Esophagus squamous epithelium (tissue), 5 donors: ENCODE data around the gene CLK1. TPM values are rescaled to one million over a fixed set of nuclear protein-coding genes. Genes with fewer than 3 reads are reported as not detected.
"Not testable (repeated sequence)": the region's sequence is repeated elsewhere in the genome, so short reads cannot be mapped to it uniquely, and the experiment has no call there.

Experiments used
- DNase-seq: peaks from one replicate; lab custom pipeline; 2025; lab: John Stamatoyannopoulos, UW
- H3K27ac ChIP-seq, 4 donors: fragments of 200-600 bp; sonication (generic); one replicate each; pipeline ENCODE4 v1.5.1; 2016 to 2019; ENCODE audit warnings: mild to moderate bottlenecking in 1 of 4
- H3K27me3 ChIP-seq, 4 donors: fragments of 200-600 bp; sonication (generic); 1 replicate in 3 of 4; 2 replicates in 1 of 4; pipeline versions ENCODE4 v1.5.1 to v1.6.0; 2017 to 2021; ENCODE audit warnings: antibody characterized with exemption in 1 of 4
- H3K36me3 ChIP-seq, 3 donors: fragments of 200-600 bp; sonication (generic); one replicate each; pipeline ENCODE4 v1.5.1; 2016 to 2019
- H3K4me1 ChIP-seq, 3 donors: fragments of 200-600 bp; sonication (generic); one replicate each; pipeline ENCODE4 v1.5.1; 2017 to 2019
- H3K4me3 ChIP-seq, 4 donors: fragments of 200-600 bp; sonication (generic); 1 replicate in 3 of 4; 2 replicates in 1 of 4; pipeline ENCODE4 v1.5.1; 2016 to 2019; ENCODE audit warnings: mild to moderate bottlenecking in 2 of 4, moderate library complexity in 1 of 4
- H3K9me3 ChIP-seq, 3 donors: fragments of 200-600 bp; sonication (generic); one replicate each; pipeline ENCODE4 v1.5.1; 2016 to 2019
- POLR2A ChIP-seq, 4 donors: fragments of 450-650 bp; IDR thresholded peaks; one replicate each; pipeline ENCODE4 v1.6.1; 2017; ENCODE audit warnings: antibody characterized with exemption in 4 of 4, mild to moderate bottlenecking in 4 of 4, moderate library complexity in 3 of 4
- WGBS, 2 donors: methylation state at CpG; one replicate each; pipeline ENCODE4 v1.1.5; 2018; 5-methylcytosine and 5-hydroxymethylcytosine counted together
- intact Hi-C: fragments of 100-400 bp; cut with DNase I; formaldehyde crosslinking; loops from one replicate; pipeline ENCODE4 v1.15.0; 2022
- total RNA-seq, 4 donors: library from RNA; depleted of rRNA; stranded (reverse); fragments of >200 nt; gene quantifications; one replicate each; pipeline ENCODE4 v1.1.0, GENCODE V29; 2016
- TF ChIP-seq, protein P1 (sequence below), 6 experiments: fragments of 450-650 bp in 4 of 6; fragments of 200-600 bp in 2 of 6; sonication (generic) in 2 of 6; IDR thresholded peaks; one replicate each; pipeline ENCODE4 v1.5.1; 2016 to 2019; ENCODE audit warnings: antibody characterized with exemption in 6 of 6, mild to moderate bottlenecking in 4 of 6, moderate library complexity in 4 of 6
- donor health status: DM: yes; HTN: yes; CAD: no.

Gene CLK1
- total RNA-seq, 4 donors from 2014 or later = 59.4 to 161 (median 74.7) TPM

DNA sequence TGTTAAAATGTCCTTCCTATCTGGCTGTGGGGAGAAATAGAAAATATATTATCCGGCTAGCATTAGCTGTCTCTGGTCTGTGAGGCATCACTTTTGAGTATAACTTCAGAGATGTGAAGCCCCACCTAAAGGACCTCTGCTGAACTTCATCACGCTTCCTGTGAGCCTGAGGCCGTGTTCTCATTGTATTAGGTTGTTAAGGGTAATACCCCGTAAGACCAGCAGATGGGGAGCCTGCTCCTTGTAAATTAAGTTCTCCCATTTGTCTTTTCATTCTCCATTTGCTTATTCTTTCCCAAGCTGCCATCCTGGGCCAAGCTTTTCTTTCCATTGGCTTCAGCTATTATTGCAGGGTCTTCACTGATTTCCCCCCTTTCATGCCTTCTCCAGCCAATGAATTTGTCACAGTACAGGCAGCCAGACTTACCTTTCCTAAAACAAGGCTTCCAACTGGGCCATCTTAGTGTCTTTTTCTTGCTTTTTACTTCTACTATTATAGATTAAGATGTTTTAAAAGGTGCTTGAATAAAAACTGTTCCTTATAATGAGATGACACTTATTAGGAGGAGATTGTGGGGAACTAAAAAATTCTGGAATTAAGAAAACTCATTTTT, 37.1 kb upstream of the CLK1 start:
- H3K4me3 ChIP-seq = no peak overlapping the region
- H3K9me3 ChIP-seq = no peaks in the 10 kb centered on the region
- no peaks in the 10 kb centered on the region for H3K27me3 ChIP-seq
- no peak for TF ChIP-seq POLR2A (IDR thresholded peaks at IDR 0.05)
- TF ChIP-seq, protein P1, sequence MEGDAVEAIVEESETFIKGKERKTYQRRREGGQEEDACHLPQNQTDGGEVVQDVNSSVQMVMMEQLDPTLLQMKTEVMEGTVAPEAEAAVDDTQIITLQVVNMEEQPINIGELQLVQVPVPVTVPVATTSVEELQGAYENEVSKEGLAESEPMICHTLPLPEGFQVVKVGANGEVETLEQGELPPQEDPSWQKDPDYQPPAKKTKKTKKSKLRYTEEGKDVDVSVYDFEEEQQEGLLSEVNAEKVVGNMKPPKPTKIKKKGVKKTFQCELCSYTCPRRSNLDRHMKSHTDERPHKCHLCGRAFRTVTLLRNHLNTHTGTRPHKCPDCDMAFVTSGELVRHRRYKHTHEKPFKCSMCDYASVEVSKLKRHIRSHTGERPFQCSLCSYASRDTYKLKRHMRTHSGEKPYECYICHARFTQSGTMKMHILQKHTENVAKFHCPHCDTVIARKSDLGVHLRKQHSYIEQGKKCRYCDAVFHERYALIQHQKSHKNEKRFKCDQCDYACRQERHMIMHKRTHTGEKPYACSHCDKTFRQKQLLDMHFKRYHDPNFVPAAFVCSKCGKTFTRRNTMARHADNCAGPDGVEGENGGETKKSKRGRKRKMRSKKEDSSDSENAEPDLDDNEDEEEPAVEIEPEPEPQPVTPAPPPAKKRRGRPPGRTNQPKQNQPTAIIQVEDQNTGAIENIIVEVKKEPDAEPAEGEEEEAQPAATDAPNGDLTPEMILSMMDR (IDR thresholded peaks at IDR 0.05) = peak; percentile 66 to 88 (median 84)
- 0 to 8% methylated on average over 4 of the region's 4 CpGs for WGBS, 2 donors
- intact Hi-C loops = loop anchor here (5.0 to 10.0 kb wide), 2 partner anchors 176 to 273 kb away; no protein-coding TSS in a partner anchor
- H3K36me3 ChIP-seq = peaks cover 0 to 92% (median 7%) of the 10 kb centered on the region in 3 donors
- DNase-seq = peak; percentile 9
- no peaks in the 10 kb centered on the region for H3K4me1 ChIP-seq
- no peak overlapping the region for H3K27ac ChIP-seq

DNA sequence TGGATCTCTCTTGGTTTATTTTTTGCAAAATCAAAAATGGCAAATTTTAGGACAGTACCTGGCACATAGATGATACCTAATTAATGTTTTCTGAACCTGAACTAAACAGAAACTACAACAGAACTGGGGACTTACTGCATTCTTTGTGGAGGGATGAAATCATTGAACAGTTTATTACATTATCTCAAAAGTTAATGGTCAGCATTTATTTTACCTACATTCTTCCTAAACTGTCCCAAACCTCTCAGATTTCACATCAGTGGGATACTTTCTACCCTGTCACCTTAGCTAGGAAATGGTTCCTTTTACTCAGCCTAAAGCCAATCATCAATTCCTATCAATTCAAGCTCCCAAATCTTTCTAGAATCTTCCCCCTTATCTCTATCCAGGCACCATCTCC, 35.0 kb upstream of the CLK1 start:
- no peak for TF ChIP-seq POLR2A (IDR thresholded peaks at IDR 0.05)
- TF ChIP-seq, protein P1 (IDR thresholded peaks at IDR 0.05) = no peak
- H3K9me3 ChIP-seq = no peaks in the 10 kb centered on the region
- peaks cover 0 to 93% (median 14%) of the 10 kb centered on the region in 3 donors for H3K36me3 ChIP-seq
- H3K4me1 ChIP-seq = no peaks in the 10 kb centered on the region
- no peak for DNase-seq
- no peak overlapping the region for H3K27ac ChIP-seq
- no peaks in the 10 kb centered on the region for H3K27me3 ChIP-seq
- H3K4me3 ChIP-seq = no peak overlapping the region
- intact Hi-C loops = no loop called here

DNA sequence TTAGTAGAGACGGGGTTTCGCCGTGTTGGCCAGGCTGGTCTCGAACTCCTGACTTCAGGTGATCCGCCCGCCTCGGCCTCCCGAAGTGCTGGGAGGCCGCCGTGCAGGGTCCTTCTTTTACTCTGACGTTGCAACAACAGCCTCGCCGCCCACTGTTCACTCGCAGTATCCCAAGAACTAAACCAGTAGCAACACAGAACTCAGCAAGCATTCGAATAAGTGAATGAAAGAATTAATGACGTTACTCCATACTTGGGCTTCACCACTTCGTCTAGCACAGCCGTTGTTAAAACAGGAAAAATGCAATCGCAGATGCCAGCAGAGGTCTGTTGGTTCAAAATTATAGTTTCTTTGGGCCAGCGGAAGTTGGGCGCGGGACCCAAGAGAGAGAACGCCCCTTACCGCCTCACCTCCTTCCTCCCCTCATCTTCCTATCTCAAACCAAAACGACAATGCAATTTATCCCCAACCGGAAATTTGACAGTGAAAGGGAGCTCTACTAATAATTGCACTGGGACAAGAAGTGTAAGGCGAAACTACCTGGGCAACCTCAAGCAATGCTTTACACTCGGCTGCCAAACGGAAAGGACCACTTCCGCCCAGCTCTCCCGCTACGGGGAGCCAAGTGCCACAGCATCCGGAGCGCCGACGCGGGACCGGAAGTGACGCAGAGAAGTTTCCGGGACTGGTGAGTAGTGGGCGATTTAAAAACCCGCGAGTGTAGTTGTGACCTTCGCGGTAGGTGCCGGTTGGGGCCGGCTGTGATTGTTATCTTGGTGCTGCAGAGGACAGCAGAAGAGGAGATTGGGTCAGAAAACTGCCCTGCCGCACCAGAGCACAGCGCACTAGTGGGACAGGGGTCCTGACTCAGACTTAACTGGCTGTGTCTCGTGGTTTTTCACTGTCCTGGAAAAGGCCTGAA, 24.5 kb upstream of the CLK1 start, which contains the start of the genes NIF3L1 and PPIL3:
Gene NIF3L1 (plus strand): TSS at position 668 of the 922 bp plus-strand sequence. CDS start 2,573 bp downstream, outside the sequence.
Gene PPIL3 (minus strand): TSS at position 374 of the 922 bp plus-strand sequence. CDS start 1,462 bp downstream, outside the sequence.
- Histone ChIP-seq H3K27ac (peak within 1 kb of the TSS; percentile 94 to 98 (median 96)), H3K4me1 (peaks cover 4 to 42% (median 14%) of the 10 kb centered on the region in 3 donors), H3K9me3 (no peaks in the 10 kb centered on the region), H3K36me3 (peaks cover 3 to 51% (median 7%) of the 10 kb centered on the region in 3 donors), H3K4me3 (peak within 1 kb of the TSS; percentile 62 to 78 (median 76)), H3K27me3 (no peaks in the 10 kb centered on the region)
- DNase-seq = peak; percentile 77
- intact Hi-C loops = no loop called here
- 0 to 1% methylated on average over 48 to 50 of the region's 50 CpGs for WGBS, 2 donors
- peak in 2 of 4 donors; percentile 42 to 55 for TF ChIP-seq POLR2A (IDR thresholded peaks at IDR 0.05)
- TF ChIP-seq, protein P1 (IDR thresholded peaks at IDR 0.05) = peak in 1 of 6 experiments; percentile 2

DNA sequence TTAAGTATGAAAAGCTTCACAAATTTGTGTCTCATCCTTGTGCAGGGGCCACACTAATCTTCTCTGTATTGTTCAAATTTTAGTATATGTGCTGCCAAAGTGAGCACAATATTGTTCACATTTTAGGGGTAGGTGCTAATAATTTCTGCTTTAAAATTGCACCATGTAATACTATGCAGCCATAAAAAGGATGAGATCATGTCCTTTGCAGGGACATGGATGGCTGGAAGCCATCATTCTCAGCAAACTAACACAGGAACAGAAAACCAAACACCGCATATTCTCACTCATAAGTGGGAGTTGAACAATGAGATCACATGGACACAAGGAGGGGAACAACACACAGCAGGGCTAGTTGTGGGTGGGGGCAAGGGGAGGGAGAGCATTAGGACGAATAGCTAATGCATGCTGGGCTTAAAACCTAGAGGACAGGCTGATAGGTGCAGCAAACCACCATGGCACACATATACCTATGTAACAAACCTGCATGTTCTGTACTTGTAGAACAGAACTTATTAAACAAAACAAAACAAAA, 17.3 kb upstream of the CLK1 start:
- H3K9me3 ChIP-seq, H3K4me1 ChIP-seq, H3K27me3 ChIP-seq, H3K4me3 ChIP-seq, intact Hi-C loops, H3K27ac ChIP-seq, DNase-seq: not testable (repeated sequence)
- peaks cover 12 to 98% (median 17%) of the 10 kb centered on the region in 3 donors for H3K36me3 ChIP-seq
- 79 to 81% methylated on average over 2 of the region's 2 CpGs for WGBS, 2 donors

DNA sequence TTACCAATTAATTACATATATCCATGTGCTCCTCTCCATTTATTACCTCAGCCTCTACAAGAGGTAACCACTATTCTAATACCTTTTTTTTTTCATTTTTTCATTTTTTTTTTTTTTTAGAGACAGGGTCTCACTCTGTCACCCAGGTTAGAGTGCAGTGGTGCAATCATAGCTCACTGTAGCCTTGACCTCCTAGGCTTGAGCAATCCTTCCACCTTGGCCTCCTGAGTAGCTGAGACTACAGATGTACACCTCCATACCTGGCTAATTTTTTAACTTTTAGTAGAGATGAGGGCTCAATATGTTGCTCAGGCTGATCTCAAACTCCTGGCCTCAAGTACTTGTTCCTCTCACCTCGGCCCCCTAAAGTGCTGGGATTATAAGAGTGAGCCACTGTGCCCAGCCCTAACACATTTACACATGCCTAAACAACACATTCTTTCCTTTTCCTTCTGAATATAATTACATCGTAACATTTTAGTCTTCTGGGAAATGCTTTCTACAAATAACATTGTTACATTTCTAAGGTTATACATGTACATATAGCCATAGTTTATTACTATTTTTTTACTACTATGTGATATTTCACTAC, 13.9 kb upstream of the CLK1 start:
- H3K4me1 ChIP-seq = no peaks in the 10 kb centered on the region
- no peak for DNase-seq
- H3K9me3 ChIP-seq = no peaks in the 10 kb centered on the region
- peaks cover 11 to 100% (median 13%) of the 10 kb centered on the region in 3 donors for H3K36me3 ChIP-seq
- intact Hi-C loops = no loop called here
- no peak overlapping the region for H3K4me3 ChIP-seq
- H3K27me3 ChIP-seq = no peaks in the 10 kb centered on the region
- WGBS, 2 donors = 100% methylated on average over 2 of the region's 2 CpGs
- no peak for TF ChIP-seq POLR2A (IDR thresholded peaks at IDR 0.05)
- TF ChIP-seq, protein P1 (IDR thresholded peaks at IDR 0.05) = no peak
- H3K27ac ChIP-seq = no peak overlapping the region
